ENCODE data around the gene TUBA3E. TPM values are rescaled to one million over a fixed set of nuclear protein-coding genes. Genes with fewer than 3 reads are reported as not detected.
"Not testable (repeated sequence)": the region's sequence is repeated elsewhere in the genome, so short reads cannot be mapped to it uniquely, and the experiment has no call there.

The TUBA3E gene
- total RNA-seq, 2 donors from 2014 or later: not detected

GRCh38 chr2:130231656-130232055, 33.4 kb upstream of the TUBA3E start:
- H3K4me3 ChIP-seq: no peak overlapping the region
- no peak for TF ChIP-seq CTCF (IDR thresholded peaks at IDR 0.05)
- DNase-seq (ENCODE audit: low spot score): no peak
- H3K9me3 ChIP-seq: no peaks in the 10 kb centered on the region
- ATAC-seq (ENCODE audit: insufficient number of reproducible peaks, low FRiP score, low read depth): no peak
- no peak overlapping the region for H3K27ac ChIP-seq
- no peaks in the 10 kb centered on the region for H3K36me3 ChIP-seq
- H3K27me3 ChIP-seq (replicated peaks; ENCODE audit: insufficient read depth): no peaks in the 10 kb centered on the region
- no peaks in the 10 kb centered on the region for H3K4me1 ChIP-seq (ENCODE audit: control insufficient read depth in 1 of 2, low read depth in 2 of 2)

GRCh38 chr2:130230907-130231306, 32.7 kb upstream of the TUBA3E start:
- H3K4me3 ChIP-seq; DNase-seq (ENCODE audit: low spot score); H3K9me3 ChIP-seq; ATAC-seq (ENCODE audit: insufficient number of reproducible peaks, low FRiP score, low read depth); H3K27ac ChIP-seq; H3K4me1 ChIP-seq (ENCODE audit: control insufficient read depth in 1 of 2, low read depth in 2 of 2); H3K27me3 ChIP-seq (replicated peaks; ENCODE audit: insufficient read depth); H3K36me3 ChIP-seq: not testable (repeated sequence)

- not testable (repeated sequence) for ATAC-seq (ENCODE audit: insufficient number of reproducible peaks, low FRiP score, low read depth); H3K27ac ChIP-seq; H3K9me3 ChIP-seq; H3K4me3 ChIP-seq; H3K4me1 ChIP-seq (ENCODE audit: control insufficient read depth in 1 of 2, low read depth in 2 of 2); DNase-seq (ENCODE audit: low spot score); H3K27me3 ChIP-seq (replicated peaks; ENCODE audit: insufficient read depth); H3K36me3 ChIP-seq
Measured at GRCh38 chr2:130230376-130230775, 32.1 kb upstream of the TUBA3E start.

GRCh38 chr2:130229161-130229510, 30.9 kb upstream of the TUBA3E start:
- not testable (repeated sequence) for H3K4me1 ChIP-seq (ENCODE audit: control insufficient read depth in 1 of 2, low read depth in 2 of 2)

GRCh38 chr2:130228467-130229160, 30.4 kb upstream of the TUBA3E start:
- H3K4me3 ChIP-seq; H3K4me1 ChIP-seq (ENCODE audit: control insufficient read depth in 1 of 2, low read depth in 2 of 2); ATAC-seq (ENCODE audit: insufficient number of reproducible peaks, low FRiP score, low read depth); DNase-seq (ENCODE audit: low spot score); H3K27ac ChIP-seq; H3K9me3 ChIP-seq; H3K36me3 ChIP-seq; H3K27me3 ChIP-seq (replicated peaks; ENCODE audit: insufficient read depth): not testable (repeated sequence)

More at GRCh38 chr2:130229161-130229510, 30.9 kb upstream of the TUBA3E start:
- H3K27me3 ChIP-seq (replicated peaks; ENCODE audit: insufficient read depth); DNase-seq (ENCODE audit: low spot score); H3K36me3 ChIP-seq; H3K4me3 ChIP-seq; H3K9me3 ChIP-seq; H3K27ac ChIP-seq; ATAC-seq (ENCODE audit: insufficient number of reproducible peaks, low FRiP score, low read depth): not testable (repeated sequence)

- not testable (repeated sequence) for DNase-seq (ENCODE audit: low spot score); H3K27ac ChIP-seq
Measured at GRCh38 chr2:130228005-130228404, 29.8 kb upstream of the TUBA3E start.

GRCh38 chr2:130222523-130222922, 24.3 kb upstream of the TUBA3E start:
- DNase-seq (ENCODE audit: low spot score); H3K4me1 ChIP-seq (ENCODE audit: control insufficient read depth in 1 of 2, low read depth in 2 of 2); ATAC-seq (ENCODE audit: insufficient number of reproducible peaks, low FRiP score, low read depth); H3K27ac ChIP-seq; H3K4me3 ChIP-seq; H3K9me3 ChIP-seq; H3K36me3 ChIP-seq; H3K27me3 ChIP-seq (replicated peaks; ENCODE audit: insufficient read depth): not testable (repeated sequence)

More at GRCh38 chr2:130228005-130228404, 29.8 kb upstream of the TUBA3E start:
- not testable (repeated sequence) for H3K4me3 ChIP-seq; H3K27me3 ChIP-seq (replicated peaks; ENCODE audit: insufficient read depth); H3K4me1 ChIP-seq (ENCODE audit: control insufficient read depth in 1 of 2, low read depth in 2 of 2); ATAC-seq (ENCODE audit: insufficient number of reproducible peaks, low FRiP score, low read depth); H3K9me3 ChIP-seq; H3K36me3 ChIP-seq

GRCh38 chr2:130220505-130220904, 22.3 kb upstream of the TUBA3E start:
- H3K4me1 ChIP-seq (ENCODE audit: control insufficient read depth in 1 of 2, low read depth in 2 of 2); H3K9me3 ChIP-seq; H3K4me3 ChIP-seq; H3K27ac ChIP-seq; ATAC-seq (ENCODE audit: insufficient number of reproducible peaks, low FRiP score, low read depth); DNase-seq (ENCODE audit: low spot score); H3K27me3 ChIP-seq (replicated peaks; ENCODE audit: insufficient read depth); H3K36me3 ChIP-seq: not testable (repeated sequence)

GRCh38 chr2:130219147-130219546, 20.9 kb upstream of the TUBA3E start:
- not testable (repeated sequence) for H3K27ac ChIP-seq; H3K36me3 ChIP-seq; DNase-seq (ENCODE audit: low spot score); H3K27me3 ChIP-seq (replicated peaks; ENCODE audit: insufficient read depth); ATAC-seq (ENCODE audit: insufficient number of reproducible peaks, low FRiP score, low read depth); H3K4me3 ChIP-seq; H3K9me3 ChIP-seq; H3K4me1 ChIP-seq (ENCODE audit: control insufficient read depth in 1 of 2, low read depth in 2 of 2)

GRCh38 chr2:130207051-130207450, 8.8 kb upstream of the TUBA3E start:
- ATAC-seq (ENCODE audit: insufficient number of reproducible peaks, low FRiP score, low read depth); H3K4me1 ChIP-seq (ENCODE audit: control insufficient read depth in 1 of 2, low read depth in 2 of 2); H3K4me3 ChIP-seq; H3K27ac ChIP-seq; DNase-seq (ENCODE audit: low spot score); H3K27me3 ChIP-seq (replicated peaks; ENCODE audit: insufficient read depth); H3K9me3 ChIP-seq; H3K36me3 ChIP-seq: not testable (repeated sequence)

GRCh38 chr2:130203150-130203549, 4.9 kb upstream of the TUBA3E start:
- H3K27ac ChIP-seq; H3K27me3 ChIP-seq (replicated peaks; ENCODE audit: insufficient read depth); H3K9me3 ChIP-seq; H3K36me3 ChIP-seq; H3K4me3 ChIP-seq; ATAC-seq (ENCODE audit: insufficient number of reproducible peaks, low FRiP score, low read depth); H3K4me1 ChIP-seq (ENCODE audit: control insufficient read depth in 1 of 2, low read depth in 2 of 2); DNase-seq (ENCODE audit: low spot score): not testable (repeated sequence)

- DNase-seq (ENCODE audit: low spot score); H3K4me3 ChIP-seq; H3K4me1 ChIP-seq (ENCODE audit: control insufficient read depth in 1 of 2, low read depth in 2 of 2); H3K36me3 ChIP-seq; H3K27ac ChIP-seq; H3K27me3 ChIP-seq (replicated peaks; ENCODE audit: insufficient read depth); H3K9me3 ChIP-seq; ATAC-seq (ENCODE audit: insufficient number of reproducible peaks, low FRiP score, low read depth): not testable (repeated sequence)
Measured at GRCh38 chr2:130202518-130202917, 4.3 kb upstream of the TUBA3E start.
